GM12875 (cell line): Measurements from ENCODE around the gene RFC1.

ENCODE experiments used
- H3K4me3 ChIP-seq: one replicate; pipeline ENCODE4 v1.5.1; 2011; ENCODE audit warnings: low read depth, low read length, control low read depth
- TF ChIP-seq, protein P1 (sequence below): IDR thresholded peaks from 2 replicates; pipeline ENCODE4 v1.5.1; 2011; ENCODE audit warnings: low read depth, mild to moderate bottlenecking, control low read depth, inconsistent platforms, low read length, moderate library complexity, borderline replicate concordance; ENCODE audit not compliant: insufficient read depth

The RFC1 gene

GRCh38 chr4:39337841-39338240 is 28.3 kb downstream of the RFC1 start:
- TF ChIP-seq, protein P1, sequence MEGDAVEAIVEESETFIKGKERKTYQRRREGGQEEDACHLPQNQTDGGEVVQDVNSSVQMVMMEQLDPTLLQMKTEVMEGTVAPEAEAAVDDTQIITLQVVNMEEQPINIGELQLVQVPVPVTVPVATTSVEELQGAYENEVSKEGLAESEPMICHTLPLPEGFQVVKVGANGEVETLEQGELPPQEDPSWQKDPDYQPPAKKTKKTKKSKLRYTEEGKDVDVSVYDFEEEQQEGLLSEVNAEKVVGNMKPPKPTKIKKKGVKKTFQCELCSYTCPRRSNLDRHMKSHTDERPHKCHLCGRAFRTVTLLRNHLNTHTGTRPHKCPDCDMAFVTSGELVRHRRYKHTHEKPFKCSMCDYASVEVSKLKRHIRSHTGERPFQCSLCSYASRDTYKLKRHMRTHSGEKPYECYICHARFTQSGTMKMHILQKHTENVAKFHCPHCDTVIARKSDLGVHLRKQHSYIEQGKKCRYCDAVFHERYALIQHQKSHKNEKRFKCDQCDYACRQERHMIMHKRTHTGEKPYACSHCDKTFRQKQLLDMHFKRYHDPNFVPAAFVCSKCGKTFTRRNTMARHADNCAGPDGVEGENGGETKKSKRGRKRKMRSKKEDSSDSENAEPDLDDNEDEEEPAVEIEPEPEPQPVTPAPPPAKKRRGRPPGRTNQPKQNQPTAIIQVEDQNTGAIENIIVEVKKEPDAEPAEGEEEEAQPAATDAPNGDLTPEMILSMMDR = no peak
- no peak overlapping the region for H3K4me3 ChIP-seq

GRCh38 chr4:39335566-39335965 is 30.6 kb downstream of the RFC1 start:
- TF ChIP-seq, protein P1 = no peak
- H3K4me3 ChIP-seq = no peak overlapping the region

DNA sequence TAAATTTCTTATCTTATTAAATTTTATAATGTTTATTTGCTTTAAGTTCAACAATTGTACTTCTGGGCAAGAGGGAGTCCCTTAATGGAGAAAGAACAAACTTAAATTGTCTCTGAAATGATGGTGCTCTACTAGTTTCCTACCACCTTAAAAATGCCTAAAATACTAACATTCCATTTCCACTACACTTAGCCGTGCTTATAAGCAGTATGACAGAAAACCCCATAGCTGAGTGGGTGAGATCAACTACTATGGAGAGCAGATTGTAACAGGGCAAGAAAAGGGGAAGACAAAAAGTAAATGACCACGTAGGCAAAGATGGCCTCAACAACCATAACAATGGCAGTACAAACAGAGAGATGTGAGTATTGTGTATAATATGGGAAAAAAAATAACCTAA is 35.0 kb downstream of the RFC1 start:
- TF ChIP-seq, protein P1 = no peak
- no peak overlapping the region for H3K4me3 ChIP-seq

GRCh38 chr4:39330353-39330752 is 35.8 kb downstream of the RFC1 start:
- TF ChIP-seq, protein P1 = no peak
- H3K4me3 ChIP-seq = no peak overlapping the region

GRCh38 chr4:39326468-39326977 is 39.6 kb downstream of the RFC1 start:
- TF ChIP-seq, protein P1 = no peak
- H3K4me3 ChIP-seq = no peak overlapping the region

DNA sequence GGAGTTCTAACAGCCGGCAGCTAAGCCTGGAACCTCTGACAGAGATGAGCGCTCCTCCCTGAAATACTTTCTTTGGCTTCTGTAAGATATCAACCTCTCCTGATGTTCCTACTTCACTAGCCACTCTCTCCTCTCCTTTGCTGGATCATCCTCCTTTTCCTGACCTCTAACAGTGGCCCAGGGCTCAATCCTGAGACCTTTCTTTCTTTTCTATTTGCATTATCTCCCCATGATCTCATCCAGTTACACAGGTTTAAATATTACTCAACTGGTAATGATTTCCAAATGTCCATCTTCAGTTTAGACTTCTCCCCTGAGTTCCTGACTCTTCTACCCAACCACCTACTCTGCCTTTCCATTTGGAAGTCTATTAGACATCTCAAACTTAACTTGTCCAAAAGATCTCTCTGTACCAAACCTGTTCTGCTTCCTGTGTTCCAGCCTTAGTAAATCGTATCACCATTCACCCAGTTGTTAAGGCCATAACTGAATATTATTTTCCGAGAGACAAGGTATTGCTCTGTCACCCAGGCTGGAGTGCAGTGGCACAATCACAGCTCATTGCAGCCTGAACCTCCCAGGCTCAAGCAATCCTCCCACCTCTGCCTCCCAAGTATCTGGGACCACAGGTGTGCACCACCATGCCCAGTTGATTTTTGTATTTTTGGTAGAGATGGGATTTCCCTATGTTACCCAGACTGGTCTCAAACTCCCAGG is 41.1 kb downstream of the RFC1 start:
- no peak overlapping the region for H3K4me3 ChIP-seq
- TF ChIP-seq, protein P1 = no peak

DNA sequence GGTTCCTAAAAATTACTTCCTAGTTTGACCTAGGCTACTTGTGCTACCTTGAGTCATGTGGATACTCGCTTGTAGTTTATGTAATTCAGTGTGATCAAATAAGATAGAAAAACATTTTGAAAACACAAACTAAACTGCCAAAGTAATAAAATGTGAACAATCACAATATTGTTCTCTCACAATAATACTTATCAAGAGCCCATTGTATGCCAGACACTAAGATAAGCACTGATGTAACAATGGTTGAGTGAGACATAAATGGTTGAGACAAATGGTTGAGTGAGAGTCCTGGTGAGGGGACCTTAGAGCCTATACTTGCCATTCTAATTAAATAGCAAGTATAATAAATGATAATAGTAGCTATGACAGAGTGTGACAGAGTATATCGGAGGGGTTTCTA is 41.7 kb downstream of the RFC1 start:
- no peak overlapping the region for H3K4me3 ChIP-seq
- TF ChIP-seq, protein P1 = no peak
